ENCODE measurements around the gene FAM78B. TPM values are rescaled to one million over a fixed set of nuclear protein-coding genes. Genes with fewer than 3 reads are reported as not detected.

Gene FAM78B
- polyA plus RNA-seq, 3 donors: 1.2 to 2.7 (median 1.2) TPM

DNA sequence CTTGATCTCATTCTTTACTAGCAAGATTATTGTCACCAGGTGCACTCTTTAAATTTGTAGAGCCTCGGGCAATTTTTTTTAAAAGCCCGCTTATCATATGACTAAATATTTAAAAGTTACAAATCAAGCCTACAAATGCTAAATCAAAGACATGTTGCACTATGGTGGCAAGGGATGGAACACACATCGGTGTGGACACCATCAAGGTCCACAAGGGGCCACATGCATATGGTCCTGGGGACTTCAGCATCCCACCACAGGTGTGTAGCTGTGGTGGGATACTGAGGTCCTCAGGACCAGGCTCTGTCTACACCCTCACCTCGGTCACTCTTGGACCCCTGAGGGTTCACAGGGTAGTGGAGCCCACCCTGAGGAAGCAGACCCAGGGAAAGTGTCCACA lies 45.8 kb downstream of the FAM78B start:
- DNase-seq: no peak

DNA sequence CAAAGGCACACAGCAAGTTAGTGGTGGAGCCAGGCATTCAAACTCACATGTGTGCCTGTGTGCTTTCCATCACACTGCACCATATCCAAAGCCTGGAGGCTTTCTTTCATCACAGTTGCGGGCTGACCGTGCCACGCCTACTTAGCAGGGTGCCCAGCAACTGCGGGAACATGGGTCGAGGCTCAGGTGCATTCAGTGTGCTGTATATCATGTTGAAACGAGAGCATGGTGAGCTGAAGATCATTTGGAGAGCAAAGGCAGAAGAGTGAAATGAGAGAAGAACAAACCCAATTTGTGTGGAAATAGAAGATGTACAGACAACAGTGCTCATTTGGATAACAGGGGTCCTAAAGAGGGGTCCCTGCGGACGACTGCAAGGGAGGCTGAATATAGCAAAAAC lies 46.5 kb downstream of the FAM78B start:
- no peak for DNase-seq

DNA sequence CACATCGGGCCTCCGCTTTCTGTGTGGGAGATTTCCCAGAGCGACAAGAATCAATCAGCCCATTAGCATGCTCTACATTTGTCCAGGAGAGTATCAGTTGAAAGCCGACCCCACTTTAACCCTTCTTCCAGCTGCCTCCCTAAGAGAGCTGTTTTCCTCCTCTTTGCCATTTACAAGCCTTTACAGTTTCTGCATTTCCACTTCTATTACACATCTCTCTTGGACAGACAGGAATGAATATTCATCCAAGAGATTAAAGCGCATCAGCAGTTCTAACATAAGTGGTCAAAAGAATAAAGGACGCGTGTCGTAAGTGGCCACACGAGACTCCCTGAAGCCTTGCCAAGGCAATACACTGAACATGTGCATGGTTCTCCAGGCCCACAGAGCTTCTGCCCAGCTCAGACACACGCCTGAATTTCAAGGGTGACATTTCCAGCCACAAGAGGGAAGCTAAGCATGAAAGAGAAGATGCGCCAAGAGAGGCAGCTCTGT lies 47.3 kb downstream of the FAM78B start:
- no peak for DNase-seq

DNA sequence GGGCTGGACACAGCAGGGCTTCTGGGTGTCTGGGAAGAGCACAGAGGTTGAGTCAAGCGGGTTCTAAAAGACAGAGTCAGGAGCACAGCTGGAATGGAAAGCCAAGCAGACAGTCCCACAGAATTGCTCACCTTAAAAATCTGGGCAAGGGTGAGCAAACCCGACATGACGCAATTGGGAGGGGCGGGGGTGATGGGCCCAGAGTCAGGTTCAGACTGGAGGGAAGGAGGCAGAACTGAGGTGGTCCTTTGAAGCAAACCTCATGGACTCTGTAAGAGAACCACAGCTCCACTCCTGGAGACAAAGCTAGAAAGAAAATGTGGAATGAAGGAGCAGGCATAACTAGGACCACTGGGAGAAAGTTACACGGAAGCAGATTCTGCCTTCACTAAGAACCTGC lies 49.0 kb downstream of the FAM78B start:
- DNase-seq: no peak

DNA sequence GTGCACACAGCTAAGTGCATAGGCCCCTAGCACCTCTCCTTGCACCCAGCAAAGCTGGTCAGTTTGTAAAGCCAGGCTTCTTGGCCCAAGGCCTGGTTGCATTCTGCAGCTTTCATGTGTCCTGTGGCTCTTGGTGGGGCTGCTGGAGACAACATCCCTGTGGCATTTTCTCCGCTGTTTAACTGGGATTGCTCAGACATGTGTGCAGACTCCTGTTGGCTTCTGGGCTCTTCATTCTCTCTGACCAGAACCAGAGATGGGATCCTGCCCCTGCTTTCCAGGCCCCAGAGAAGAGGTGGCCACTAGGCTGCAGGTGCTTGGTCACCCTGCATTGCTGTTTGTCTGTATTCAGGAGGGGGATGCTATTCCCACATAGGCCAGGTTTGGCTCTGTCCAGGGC lies 50.8 kb downstream of the FAM78B start:
- no peak for DNase-seq

DNA sequence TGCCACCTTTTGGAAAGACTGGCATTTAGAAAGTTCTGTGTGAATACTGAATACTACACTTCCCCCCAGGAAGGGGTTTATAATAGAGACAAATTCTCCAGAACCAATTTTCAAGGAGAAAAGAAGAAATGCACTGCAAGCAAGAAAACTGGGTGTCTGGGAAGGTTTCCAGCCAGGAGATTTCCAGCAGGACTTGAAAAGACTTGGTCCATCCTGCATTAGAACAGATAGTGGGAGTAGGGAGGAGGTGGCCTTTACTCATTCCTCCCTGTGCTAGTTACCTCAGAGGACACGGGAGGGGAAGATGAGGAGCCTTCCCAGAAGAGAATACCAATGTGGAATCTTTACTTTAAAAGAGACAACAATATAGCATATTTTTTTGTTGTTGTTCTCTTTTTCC lies 52.4 kb downstream of the FAM78B start:
- no peak for DNase-seq

DNA sequence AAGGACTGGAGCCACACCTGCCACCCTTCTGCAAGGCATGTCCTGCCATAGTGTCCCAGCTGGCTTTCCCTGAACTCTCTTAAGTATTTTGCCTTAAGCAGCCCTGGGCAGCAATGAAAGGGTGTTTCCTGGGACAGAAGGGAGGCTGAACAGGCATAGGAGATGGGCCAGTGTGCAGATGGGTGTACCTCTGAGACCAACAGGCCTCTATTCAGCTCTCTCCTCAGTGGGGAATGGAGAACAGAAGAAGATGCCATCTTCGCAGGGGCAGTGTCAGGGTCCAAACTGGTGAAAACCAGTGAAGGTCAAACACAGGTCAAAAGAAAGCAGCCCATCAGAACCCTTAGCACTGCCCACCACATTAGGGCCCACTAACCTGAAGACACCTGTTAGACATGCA lies 53.2 kb downstream of the FAM78B start:
- no peak for DNase-seq

DNA sequence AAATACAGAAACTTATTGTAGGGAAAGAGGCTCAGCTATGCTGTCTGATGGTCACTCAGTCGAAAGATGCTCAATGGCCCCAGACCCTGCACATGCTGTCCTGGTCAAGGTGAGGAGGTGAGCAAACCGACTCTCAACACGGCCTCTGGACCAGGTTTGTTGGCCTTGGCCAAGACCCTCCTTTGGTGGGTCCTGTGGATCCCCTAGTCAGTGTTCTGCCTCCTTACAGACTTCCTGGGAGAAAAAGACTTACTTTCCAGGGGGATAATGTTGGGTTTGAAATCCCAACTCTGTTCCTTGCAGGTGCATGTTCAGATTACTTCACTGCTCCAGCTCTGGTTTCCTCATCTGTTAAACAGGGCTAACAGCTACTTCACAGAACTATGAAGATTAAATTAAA lies 53.8 kb downstream of the FAM78B start:
- no peak for DNase-seq

DNA sequence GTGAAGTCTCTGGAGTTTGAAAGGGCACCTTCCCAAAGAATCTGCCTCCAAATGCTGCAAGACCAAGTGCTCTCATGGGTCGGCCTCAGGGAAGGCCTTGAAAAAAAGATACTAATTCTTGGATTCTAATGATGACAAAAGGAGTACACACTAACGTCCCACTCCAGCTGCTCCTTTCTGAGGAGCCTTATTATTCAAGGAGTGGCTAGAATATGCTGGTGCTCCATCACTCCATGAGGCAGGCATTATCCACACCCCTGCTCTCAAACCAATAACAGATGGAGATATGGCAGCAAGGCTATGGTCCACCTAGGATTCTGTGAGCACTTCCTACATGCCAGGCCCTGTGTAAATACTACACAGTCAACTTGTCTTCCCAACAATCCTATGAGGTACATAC lies 54.4 kb downstream of the FAM78B start:
- no peak for DNase-seq

DNA sequence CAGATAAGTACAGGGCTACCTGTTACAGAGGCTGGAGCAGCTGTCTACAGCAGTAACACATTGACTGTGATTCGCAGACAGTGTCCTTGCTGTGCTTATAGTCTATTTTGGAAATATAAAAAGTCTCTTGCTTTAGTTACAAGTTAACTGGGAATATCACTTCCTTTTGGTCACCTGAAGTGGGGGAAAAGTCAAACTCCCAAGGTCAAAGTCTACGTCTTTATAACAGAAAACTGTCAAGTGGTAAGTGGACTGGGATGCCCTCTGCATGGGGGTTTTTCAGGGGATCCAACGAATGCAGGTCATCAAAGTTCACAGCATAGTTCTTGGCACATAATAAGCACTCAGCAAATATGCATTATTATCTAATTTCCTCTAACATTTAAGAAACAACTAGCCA lies 55.4 kb downstream of the FAM78B start:
- DNase-seq: no peak

DNA sequence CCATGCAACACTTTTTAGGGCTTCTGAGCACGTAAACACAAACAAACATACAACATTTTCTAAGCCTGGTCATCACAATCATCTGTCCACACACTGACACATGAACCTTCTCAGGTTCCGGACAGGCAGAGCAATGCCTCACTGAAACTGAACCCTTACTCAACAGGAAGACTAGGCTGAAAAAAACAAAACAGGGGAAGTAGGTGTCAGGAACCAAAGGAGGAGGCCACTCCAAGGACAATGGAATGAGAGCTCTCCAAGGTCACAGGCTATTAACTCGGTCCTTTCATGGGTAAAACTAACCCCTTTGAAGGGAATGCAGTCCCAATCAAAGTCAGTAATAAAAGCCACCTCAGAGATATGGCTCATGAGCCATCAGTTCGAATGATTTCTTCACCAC lies 76.6 kb downstream of the FAM78B start:
- DNase-seq: peak; percentile 71

DNA sequence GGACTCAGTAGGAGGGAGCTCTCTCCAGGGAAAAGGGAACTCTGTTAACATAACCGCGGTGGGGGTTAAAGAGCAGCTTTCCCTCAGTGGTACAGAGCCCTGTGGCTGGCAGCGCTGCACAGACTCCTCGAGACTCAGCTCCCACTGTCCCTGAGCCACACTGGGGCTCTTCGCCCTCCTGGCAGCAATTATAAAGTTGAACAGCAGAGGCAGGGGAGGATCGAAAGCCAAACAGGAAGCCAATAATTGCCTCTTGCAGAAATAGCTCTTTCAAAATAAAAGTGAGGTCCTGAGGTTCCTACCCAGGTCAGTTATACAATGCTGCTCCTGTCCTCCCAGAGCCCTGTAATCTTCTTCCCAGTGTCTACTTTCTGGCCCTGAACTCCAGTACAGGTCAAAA lies 77.0 kb downstream of the FAM78B start:
- peak; percentile 5 for DNase-seq

DNA sequence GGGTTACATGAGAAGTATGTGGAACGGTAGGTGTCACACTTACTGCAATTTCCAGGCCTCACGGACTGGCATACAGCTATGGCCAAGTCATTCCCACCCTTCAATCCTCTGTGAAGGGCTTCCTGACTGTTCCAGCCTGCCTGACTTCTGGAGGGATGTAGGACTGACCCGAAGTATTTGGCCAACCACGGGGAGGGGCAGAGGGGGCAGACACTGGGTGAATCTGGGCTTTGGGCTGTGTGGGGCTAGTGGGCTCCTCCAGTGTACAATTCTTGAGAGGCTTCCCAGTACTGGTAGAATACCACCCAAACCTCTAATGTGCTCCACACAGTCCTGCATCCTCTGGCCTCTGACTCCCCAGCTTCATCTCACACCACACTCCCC lies 78.2 kb downstream of the FAM78B start:
- DNase-seq: no peak

DNA sequence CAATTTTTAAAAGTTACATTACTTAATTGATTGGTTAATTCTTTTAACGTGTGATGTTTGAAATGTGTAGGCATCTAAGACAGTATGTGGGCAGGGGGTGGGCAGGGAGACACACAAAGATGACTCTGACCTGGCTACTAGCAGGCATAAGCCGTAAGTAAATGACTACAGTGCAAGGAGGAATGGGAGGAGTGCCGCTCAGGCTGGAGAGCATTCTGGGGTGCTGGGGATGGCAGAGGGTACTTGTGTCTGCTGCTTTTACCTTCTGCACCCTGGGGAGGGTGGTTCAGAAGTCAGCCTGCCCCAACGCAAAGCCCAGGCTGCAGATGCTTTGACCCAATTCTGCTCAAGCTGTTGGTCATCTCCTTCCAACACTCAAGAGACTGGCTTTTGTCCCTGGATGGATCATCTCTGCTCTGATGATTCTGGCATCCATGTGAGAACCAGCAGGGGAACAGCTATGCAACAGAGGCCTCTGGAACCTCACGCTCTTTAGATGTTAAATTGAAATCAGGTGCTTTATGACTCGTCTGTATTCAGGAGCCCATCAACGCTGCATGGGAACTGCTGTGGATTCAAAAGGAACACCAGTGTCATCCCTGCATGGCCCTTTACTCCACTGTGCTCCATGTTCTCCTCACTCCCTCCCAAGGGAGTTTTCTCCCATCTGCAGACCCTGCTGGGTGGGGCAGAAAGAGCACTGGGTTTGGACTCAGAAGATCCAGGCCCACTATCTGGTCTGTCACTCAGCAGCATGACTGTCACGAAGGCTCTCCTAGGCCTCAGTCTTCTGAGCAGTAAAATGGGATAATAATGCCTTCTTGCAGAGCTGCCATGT lies 78.8 kb downstream of the FAM78B start:
- DNase-seq: no peak

DNA sequence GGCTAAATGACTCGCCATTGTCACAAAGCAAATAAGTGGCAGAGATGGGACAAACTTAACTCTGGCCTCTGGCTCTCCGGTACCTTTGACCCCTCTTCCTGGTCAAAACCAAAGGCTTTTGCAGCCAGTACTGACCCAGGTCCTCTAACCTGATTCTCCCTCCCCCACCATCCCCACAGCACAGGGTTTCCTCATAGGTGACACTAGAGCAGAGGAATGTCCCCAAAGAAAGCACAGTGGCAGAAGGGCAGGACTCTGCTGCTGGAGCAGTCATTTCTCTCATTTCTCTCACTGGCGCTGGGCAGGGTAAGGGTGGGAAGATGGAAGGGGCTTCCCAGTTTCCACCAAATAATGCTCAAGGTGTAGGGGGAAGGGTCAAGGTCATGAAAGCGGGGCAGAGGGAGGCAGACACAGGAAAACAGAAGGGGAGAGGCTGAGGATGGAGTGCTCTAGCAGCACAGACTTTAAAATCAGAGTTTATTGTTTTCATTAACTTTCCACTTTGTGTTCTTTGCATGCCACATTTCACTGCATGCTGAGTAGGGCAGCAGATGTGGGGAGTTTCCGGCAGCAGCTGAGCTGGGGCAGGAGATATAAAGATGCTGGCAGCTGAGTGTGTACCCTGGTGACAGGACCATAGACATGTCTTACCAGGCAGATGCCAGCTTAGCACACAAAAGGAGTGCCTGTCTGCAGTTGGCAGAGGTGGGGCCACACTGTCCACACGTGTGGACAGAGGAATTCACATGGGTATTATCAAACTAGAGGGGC lies 80.5 kb downstream of the FAM78B start:
- no peak for DNase-seq

DNA sequence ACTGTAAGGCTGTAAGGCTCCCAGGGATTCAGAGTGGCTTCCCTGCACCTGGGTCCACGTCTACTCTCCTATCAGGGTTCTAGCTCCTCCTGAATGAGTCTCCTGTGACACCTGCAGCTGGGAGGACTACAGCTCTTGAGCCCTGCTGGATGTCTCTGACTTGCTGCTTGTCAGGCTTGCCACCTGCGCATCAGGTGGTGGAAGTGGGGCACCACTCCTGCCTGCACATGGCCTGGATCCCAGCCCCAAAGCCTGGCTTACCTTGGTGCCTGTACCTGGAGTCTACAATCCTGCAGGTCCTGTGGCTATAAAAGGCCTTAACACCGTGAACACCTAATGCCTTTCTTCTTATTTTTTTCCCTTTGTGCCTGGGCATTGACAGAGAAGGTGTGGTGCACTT lies 82.2 kb downstream of the FAM78B start:
- DNase-seq: no peak

DNA sequence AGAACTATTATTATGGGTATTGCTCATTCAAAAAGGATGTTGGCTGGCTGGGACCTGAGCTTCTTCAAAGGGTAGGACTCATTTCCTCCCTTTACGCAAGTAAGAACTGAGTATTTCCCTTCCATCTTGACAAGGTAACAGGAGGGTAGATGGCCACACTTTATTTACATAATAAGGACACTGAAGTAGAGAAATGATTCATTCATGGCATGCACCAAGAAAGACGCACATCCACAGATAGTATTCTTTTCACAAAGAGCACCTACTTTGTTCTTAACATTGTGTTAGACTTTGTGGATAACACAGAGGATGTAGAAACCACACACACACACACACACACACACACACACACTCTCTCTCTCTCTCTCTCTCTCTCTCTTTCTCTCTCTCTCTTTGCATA lies 82.9 kb downstream of the FAM78B start:
- no peak for DNase-seq

DNA sequence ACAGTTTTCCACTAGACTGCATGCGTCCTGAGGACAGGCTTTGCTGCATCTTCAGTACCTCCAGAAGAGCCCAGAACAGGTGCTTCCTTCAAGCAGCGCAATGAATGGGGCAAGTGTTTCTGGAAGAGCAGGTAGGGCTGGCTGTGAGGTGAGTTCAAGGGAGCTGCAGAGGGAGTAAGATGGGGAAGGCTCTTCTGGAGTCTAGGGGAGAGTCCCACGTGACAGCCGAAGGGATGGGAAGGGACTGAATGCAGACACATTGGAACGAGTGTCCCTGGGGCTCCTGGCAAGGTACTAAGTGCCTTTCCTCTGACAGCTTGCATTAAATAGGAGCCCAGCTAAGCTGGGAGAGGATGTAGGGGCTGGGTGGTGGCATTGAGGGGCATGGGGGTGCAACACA lies 84.2 kb downstream of the FAM78B start:
- no peak for DNase-seq

DNA sequence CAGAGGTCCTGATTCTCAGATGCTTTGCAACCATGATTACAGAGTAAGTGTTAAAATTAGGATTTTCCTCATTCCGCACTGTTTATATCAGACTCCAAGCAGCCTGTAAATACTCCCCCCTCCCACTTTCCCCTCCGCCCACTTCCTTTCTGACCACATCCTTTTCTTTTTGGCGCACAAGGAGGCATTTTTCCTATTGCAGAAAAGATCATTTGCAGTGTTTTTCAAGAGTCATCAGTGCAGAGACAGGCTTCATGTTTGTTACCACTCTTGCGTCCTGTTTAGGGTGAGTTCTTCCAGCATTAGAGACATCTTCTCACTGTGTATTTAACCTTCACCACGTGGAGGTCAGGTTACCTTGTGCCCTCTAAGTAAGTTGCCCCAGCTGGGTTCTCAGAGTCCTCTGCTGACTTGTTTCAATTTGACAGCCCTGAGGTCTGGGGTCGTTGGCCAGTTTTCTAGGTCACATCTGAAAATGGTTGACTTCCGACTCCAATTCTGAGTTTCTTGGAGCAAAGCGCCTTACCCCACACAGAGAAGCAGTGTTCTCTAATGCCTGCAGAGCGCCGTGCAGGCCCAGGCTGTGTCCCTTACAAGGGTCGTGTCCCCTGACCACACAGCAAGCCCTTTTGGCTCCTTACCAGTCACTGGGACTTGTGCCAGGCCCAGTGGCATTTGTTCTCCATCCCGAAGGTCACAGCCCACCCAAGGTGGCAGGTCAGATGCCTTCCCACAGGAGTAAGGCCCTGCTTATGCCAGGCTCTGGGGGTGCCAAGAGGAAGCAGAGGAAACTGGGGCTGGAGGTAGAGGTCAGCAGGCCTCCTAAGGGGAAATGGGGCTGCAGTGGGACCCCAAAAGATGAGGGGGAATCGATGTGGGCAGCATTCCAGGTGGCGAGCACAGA lies 85.6 kb downstream of the FAM78B start:
- DNase-seq: no peak

DNA sequence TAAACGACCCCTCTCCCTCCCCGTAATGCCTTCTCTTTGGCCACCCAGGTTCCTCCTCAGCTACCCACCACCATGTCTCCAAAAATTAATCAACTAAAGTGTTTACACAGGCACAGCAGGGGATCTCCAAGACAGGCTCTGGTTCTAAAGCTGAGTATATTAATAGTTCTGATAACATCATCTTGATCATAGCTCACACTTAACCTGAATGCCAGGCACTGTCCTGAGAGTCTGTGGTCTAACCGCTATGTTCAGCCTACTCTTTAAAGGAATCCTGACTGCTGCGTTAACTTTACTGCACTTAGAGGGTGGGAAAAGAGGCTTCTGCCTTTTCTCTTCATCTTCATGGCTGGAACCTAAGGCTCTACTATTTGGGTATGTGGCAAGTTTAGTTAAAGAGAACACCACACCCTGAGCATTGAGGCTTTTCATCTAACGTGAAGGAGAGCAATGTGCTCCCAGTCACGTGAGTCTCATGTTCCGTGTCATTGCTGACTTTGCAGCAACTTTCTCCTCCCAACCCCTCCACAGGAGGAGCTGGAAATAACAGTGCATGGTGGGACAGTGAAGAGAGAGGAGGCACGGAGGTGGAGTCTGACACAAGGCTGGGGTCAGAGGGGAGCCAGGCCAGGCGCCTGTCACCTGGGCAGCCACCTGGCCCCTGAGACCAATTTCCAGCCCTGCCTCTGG lies 86.4 kb downstream of the FAM78B start:
- no peak for DNase-seq

DNA sequence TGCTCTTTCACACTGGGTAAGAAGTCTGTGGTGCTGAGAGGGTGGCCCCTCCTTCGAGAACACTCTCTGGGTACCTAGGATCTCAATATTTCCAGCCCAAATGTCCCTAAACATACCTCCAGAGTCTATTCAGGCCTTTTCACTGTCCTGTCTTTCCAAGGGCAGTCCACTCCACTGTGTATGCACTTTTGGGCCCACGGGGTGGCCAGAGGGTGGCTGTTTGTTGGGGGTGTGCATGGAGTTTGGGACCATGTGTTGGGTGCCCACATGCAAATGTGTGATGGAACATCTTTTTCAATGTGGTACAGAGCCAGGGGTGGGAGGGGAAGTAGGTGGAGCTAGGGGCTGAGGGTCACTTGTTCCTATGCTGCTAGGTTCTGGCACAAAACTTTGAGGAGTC lies 87.5 kb downstream of the FAM78B start:
- no peak for DNase-seq

DNA sequence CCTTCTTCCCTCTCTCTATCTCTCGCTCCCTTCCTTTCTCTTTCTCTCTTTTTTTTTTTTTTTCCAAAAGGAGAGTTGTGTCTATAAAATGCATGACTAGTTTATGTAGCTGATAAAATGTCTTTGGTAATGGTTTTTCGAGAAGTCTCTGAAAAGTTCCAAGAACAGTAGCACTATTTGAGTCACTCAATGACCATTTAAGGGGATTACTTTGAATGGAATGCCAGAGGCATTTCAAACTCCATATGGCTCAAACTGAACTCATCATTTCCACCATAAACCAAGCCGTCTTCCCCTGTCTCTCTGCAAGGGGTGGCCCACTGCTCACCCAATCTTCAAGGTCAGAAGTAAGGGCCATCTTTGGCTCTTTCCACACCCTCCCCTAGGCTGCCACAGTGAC lies 93.3 kb downstream of the FAM78B start:
- DNase-seq: no peak
